SK-N-SH treated with all-trans-retinoic acid at 6 μM for 48 hours (cell line): ENCODE results near the gene CRACR2B.

ENCODE experiments used
- ATAC-seq: fragments of 200-7000 bp; cut with Tn5 transposase; 3 replicates; pipeline ENCODE4 v1.9.1; 2020; ENCODE audit warnings: mild to moderate bottlenecking, moderate library complexity
- ARNTL ChIP-seq: fragments of 450-650 bp; formaldehyde crosslinking; IDR thresholded peaks from 2 replicates; pipeline ENCODE4 v1.5.0; 2020; ENCODE audit warnings: low read depth, mild to moderate bottlenecking, moderate library complexity, borderline replicate concordance
- CREB5 ChIP-seq: fragments of 250-450 bp; sonication (Bioruptor Pico); IDR thresholded peaks from 2 replicates; pipeline ENCODE4 v1.5.1; 2020; ENCODE audit warnings: low read depth, mild to moderate bottlenecking, moderate library complexity
- CSDC2 ChIP-seq: fragments of 250-450 bp; sonication (Bioruptor Pico); IDR thresholded peaks from 2 replicates; pipeline ENCODE4 v1.5.0; 2020; ENCODE audit warnings: mild to moderate bottlenecking, moderate library complexity
- GLIS3 ChIP-seq: fragments of 250-450 bp; sonication (Bioruptor Pico); IDR thresholded peaks from 2 replicates; pipeline ENCODE4 v1.5.0; 2020; ENCODE audit warnings: mild to moderate bottlenecking, moderate library complexity
- ISL1 ChIP-seq: fragments of 250-450 bp; sonication (Bioruptor Pico); IDR thresholded peaks from 2 replicates; pipeline ENCODE4 v2.1.2; 2022; ENCODE audit warnings: mild to moderate bottlenecking, moderate library complexity
- OSR1 ChIP-seq: fragments of 250-450 bp; sonication (Bioruptor Pico); IDR thresholded peaks from 2 replicates; pipeline ENCODE4 v1.8.0; 2022; ENCODE audit warnings: moderate library complexity, mild to moderate bottlenecking, inconsistent platforms
- PATZ1 ChIP-seq: fragments of 250-450 bp; sonication (Bioruptor Pico); IDR thresholded peaks from 2 replicates; pipeline ENCODE4 v1.8.0; 2020; ENCODE audit warnings: mild to moderate bottlenecking, moderate library complexity, borderline replicate concordance
- PPARA ChIP-seq: fragments of 250-450 bp; sonication (Bioruptor Pico); IDR thresholded peaks from 2 replicates; pipeline ENCODE4 v1.5.0; 2020; ENCODE audit warnings: mild to moderate bottlenecking, borderline replicate concordance
- RARB ChIP-seq: fragments of 250-450 bp; sonication (Bioruptor Pico); IDR thresholded peaks from 2 replicates; pipeline ENCODE4 v1.8.0; 2021; ENCODE audit warnings: mild to moderate bottlenecking, moderate library complexity
- SNAI2 ChIP-seq: fragments of 250-450 bp; sonication (Bioruptor Pico); IDR thresholded peaks from 2 replicates; pipeline ENCODE4 v1.5.0; 2020; ENCODE audit warnings: mild to moderate bottlenecking, moderate library complexity
- TCF4 ChIP-seq: fragments of 250-450 bp; sonication (Bioruptor Pico); IDR thresholded peaks from 2 replicates; pipeline ENCODE4 v1.8.0; 2021; ENCODE audit warnings: mild to moderate bottlenecking, moderate library complexity, borderline replicate concordance
- TOX ChIP-seq: fragments of 250-450 bp; sonication (Bioruptor Pico); IDR thresholded peaks from 2 replicates; pipeline ENCODE4 v1.8.0; 2021; ENCODE audit warnings: mild to moderate bottlenecking, moderate library complexity, borderline replicate concordance
- ZC3H10 ChIP-seq: fragments of 250-450 bp; sonication (Bioruptor Pico); IDR thresholded peaks from 2 replicates; pipeline ENCODE4 v1.5.1; 2021; ENCODE audit warnings: mild to moderate bottlenecking, moderate library complexity
- ZFP3 ChIP-seq: fragments of 250-450 bp; sonication (Bioruptor Pico); IDR thresholded peaks from 2 replicates; pipeline ENCODE4 v1.5.0; 2020; ENCODE audit warnings: mild to moderate bottlenecking, moderate library complexity
- ZNF565 ChIP-seq: fragments of 450-650 bp; formaldehyde crosslinking; conservative IDR thresholded peaks from 2 replicates; pipeline ENCODE4 v1.5.0; 2020; ENCODE audit warnings: low read depth, mild to moderate bottlenecking, moderate library complexity
- ZNF70 ChIP-seq: fragments of 450-650 bp; formaldehyde crosslinking; IDR thresholded peaks from 2 replicates; pipeline ENCODE4 v1.5.0; 2020; ENCODE audit warnings: mild to moderate bottlenecking, moderate library complexity
- TF ChIP-seq, protein P1 (sequence below): fragments of 250-450 bp; sonication (Bioruptor Pico); IDR thresholded peaks from 2 replicates; pipeline ENCODE4 v1.5.0; 2020; ENCODE audit warnings: mild to moderate bottlenecking, moderate library complexity
- TF ChIP-seq, protein P2 (sequence below): fragments of 250-450 bp; sonication (Bioruptor Pico); IDR thresholded peaks from 2 replicates; pipeline ENCODE4 v1.5.1; 2021; ENCODE audit warnings: mild to moderate bottlenecking, moderate library complexity
- TF ChIP-seq, protein P3 (sequence below): fragments of 250-450 bp; sonication (Bioruptor Pico); IDR thresholded peaks from 2 replicates; pipeline ENCODE4 v1.8.0; 2021; ENCODE audit warnings: low read depth, mild to moderate bottlenecking, moderate library complexity, borderline replicate concordance

The CRACR2B gene

GRCh38 chr11:787084-787675, 40.5 kb upstream of the CRACR2B start (continued):
- TF ChIP-seq, protein P1, sequence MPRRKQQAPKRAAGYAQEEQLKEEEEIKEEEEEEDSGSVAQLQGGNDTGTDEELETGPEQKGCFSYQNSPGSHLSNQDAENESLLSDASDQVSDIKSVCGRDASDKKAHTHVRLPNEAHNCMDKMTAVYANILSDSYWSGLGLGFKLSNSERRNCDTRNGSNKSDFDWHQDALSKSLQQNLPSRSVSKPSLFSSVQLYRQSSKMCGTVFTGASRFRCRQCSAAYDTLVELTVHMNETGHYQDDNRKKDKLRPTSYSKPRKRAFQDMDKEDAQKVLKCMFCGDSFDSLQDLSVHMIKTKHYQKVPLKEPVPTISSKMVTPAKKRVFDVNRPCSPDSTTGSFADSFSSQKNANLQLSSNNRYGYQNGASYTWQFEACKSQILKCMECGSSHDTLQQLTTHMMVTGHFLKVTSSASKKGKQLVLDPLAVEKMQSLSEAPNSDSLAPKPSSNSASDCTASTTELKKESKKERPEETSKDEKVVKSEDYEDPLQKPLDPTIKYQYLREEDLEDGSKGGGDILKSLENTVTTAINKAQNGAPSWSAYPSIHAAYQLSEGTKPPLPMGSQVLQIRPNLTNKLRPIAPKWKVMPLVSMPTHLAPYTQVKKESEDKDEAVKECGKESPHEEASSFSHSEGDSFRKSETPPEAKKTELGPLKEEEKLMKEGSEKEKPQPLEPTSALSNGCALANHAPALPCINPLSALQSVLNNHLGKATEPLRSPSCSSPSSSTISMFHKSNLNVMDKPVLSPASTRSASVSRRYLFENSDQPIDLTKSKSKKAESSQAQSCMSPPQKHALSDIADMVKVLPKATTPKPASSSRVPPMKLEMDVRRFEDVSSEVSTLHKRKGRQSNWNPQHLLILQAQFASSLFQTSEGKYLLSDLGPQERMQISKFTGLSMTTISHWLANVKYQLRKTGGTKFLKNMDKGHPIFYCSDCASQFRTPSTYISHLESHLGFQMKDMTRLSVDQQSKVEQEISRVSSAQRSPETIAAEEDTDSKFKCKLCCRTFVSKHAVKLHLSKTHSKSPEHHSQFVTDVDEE (CRISPR knock-in tag): no peak
- no peak for TF ChIP-seq ISL1
- no peak for TF ChIP-seq ZC3H10
- no peak for TF ChIP-seq ARNTL (CRISPR knock-in tag)
- TF ChIP-seq CREB5: no peak
- no peak for TF ChIP-seq RARB

DNA sequence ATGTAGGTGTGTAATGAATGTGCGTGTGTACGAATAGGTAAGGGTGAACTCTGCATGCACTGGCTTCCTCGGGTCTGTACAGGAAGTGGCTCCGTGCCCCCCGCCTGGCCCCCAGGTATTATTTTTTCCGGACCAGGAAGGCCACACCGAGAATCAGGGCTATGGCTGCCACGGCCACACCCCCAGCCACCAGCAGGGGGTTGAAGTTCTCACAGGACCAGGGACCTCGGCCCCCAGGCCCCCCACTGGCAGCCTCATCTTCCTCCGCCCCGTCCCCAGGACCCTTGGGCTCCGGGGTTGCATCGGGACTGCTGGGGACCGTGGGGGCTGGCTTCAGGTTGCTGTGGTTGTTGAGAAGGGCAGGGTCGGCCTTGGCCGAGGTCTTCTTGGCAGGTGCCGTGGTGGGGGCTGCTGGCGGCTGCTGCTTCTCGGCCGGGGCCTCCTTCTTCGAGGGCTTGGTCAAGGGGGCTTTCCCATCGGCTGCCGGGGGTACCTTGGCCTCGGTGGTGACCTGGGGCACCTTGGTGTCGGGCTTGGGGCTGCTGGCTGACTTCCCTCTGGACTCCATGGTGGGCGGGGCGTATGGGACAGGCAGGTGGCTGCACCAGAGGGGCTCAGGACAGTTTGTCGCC, 39.6 kb upstream of the CRACR2B start:
- ATAC-seq: no peak

More for the DNA sequence above, 39.6 kb upstream of the CRACR2B start:
- TF ChIP-seq, protein P1 (CRISPR knock-in tag): no peak
- TF ChIP-seq ZNF565 (no peak), GLIS3 (no peak), ZNF70 (CRISPR knock-in tag) (no peak), PPARA (CRISPR knock-in tag) (no peak), ZC3H10 (no peak), CSDC2 (CRISPR knock-in tag) (no peak), SNAI2 (CRISPR knock-in tag) (no peak), ZFP3 (CRISPR knock-in tag) (no peak), TCF4 (CRISPR knock-in tag) (no peak), TOX (CRISPR knock-in tag) (no peak), PATZ1 (no peak), OSR1 (CRISPR knock-in tag) (no peak), RARB (no peak)
- TF ChIP-seq, protein P2, sequence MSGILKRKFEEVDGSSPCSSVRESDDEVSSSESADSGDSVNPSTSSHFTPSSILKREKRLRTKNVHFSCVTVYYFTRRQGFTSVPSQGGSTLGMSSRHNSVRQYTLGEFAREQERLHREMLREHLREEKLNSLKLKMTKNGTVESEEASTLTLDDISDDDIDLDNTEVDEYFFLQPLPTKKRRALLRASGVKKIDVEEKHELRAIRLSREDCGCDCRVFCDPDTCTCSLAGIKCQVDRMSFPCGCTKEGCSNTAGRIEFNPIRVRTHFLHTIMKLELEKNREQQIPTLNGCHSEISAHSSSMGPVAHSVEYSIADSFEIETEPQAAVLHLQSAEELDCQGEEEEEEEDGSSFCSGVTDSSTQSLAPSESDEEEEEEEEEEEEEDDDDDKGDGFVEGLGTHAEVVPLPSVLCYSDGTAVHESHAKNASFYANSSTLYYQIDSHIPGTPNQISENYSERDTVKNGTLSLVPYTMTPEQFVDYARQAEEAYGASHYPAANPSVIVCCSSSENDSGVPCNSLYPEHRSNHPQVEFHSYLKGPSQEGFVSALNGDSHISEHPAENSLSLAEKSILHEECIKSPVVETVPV (CRISPR knock-in tag): no peak
- TF ChIP-seq, protein P3, sequence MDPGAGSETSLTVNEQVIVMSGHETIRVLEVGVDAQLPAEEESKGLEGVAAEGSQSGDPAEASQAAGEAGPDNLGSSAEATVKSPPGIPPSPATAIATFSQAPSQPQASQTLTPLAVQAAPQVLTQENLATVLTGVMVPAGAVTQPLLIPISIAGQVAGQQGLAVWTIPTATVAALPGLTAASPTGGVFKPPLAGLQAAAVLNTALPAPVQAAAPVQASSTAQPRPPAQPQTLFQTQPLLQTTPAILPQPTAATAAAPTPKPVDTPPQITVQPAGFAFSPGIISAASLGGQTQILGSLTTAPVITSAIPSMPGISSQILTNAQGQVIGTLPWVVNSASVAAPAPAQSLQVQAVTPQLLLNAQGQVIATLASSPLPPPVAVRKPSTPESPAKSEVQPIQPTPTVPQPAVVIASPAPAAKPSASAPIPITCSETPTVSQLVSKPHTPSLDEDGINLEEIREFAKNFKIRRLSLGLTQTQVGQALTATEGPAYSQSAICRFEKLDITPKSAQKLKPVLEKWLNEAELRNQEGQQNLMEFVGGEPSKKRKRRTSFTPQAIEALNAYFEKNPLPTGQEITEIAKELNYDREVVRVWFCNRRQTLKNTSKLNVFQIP (CRISPR knock-in tag): no peak
